Measurements from ENCODE around the gene SLF2. TPM values are rescaled to one million over a fixed set of nuclear protein-coding genes. Genes with fewer than 3 reads are reported as not detected.

The SLF2 gene
- total and polyA plus RNA-seq, 2 of the 8 experiments (the other 6 are each of a cell fraction or from before 2014, with no cell fraction given) = 5.5 to 20.9 TPM

GRCh38 chr10:100882671-100883311, 30.0 kb upstream of the SLF2 start (continued):
- TF ChIP-seq NRF1 (IDR thresholded peaks at IDR 0.05; ENCODE audit: low read depth, low read length) = no peak
